ENCODE data around the gene DTX4. TPM values are rescaled to one million over a fixed set of nuclear protein-coding genes. Genes with fewer than 3 reads are reported as not detected.

The DTX4 gene
- total RNA-seq, 1 experiment from 2014 or later, result 0.25 TPM

GRCh38 chr11:59189986-59190385 lies 18.1 kb downstream of the DTX4 start:
- DNase-seq (ENCODE audit: extremely low read depth, low read depth), result no peak

- DNase-seq (ENCODE audit: extremely low read depth, low read depth), result no peak
These were observed 19.2 kb downstream of the DTX4 start for GRCh38 chr11:59191095-59191494.

GRCh38 chr11:59191890-59192289 lies 20.0 kb downstream of the DTX4 start:
- no peak for DNase-seq (ENCODE audit: extremely low read depth, low read depth)

- DNase-seq (ENCODE audit: extremely low read depth, low read depth), result no peak
These were observed 20.6 kb downstream of the DTX4 start for GRCh38 chr11:59192446-59193020.

- no peak for DNase-seq (ENCODE audit: extremely low read depth, low read depth)
These were observed 21.7 kb downstream of the DTX4 start for GRCh38 chr11:59193587-59194130.

GRCh38 chr11:59195586-59195985 lies 23.7 kb downstream of the DTX4 start:
- DNase-seq (ENCODE audit: extremely low read depth, low read depth), result no peak

- no peak for DNase-seq (ENCODE audit: extremely low read depth, low read depth)
These were observed 24.8 kb downstream of the DTX4 start for GRCh38 chr11:59196777-59197176.

GRCh38 chr11:59197991-59198390 lies 26.1 kb downstream of the DTX4 start:
- no peak for DNase-seq (ENCODE audit: extremely low read depth, low read depth)

GRCh38 chr11:59198726-59199125 lies 26.8 kb downstream of the DTX4 start:
- DNase-seq (ENCODE audit: extremely low read depth, low read depth), result no peak

- no peak for DNase-seq (ENCODE audit: extremely low read depth, low read depth)
These were observed 27.9 kb downstream of the DTX4 start for GRCh38 chr11:59199546-59200422.

- no peak for DNase-seq (ENCODE audit: extremely low read depth, low read depth)
These were observed 28.5 kb downstream of the DTX4 start for GRCh38 chr11:59200423-59200746.

- no peak for DNase-seq (ENCODE audit: extremely low read depth, low read depth)
These were observed 29.4 kb downstream of the DTX4 start for GRCh38 chr11:59201353-59201752.

- DNase-seq (ENCODE audit: extremely low read depth, low read depth), result no peak
These were observed 32.8 kb downstream of the DTX4 start for GRCh38 chr11:59204746-59205145.

- no peak for DNase-seq (ENCODE audit: extremely low read depth, low read depth)
These were observed 33.7 kb downstream of the DTX4 start for GRCh38 chr11:59205648-59206047.

GRCh38 chr11:59206635-59207034 lies 34.7 kb downstream of the DTX4 start:
- DNase-seq (ENCODE audit: extremely low read depth, low read depth), result peak; percentile 51

GRCh38 chr11:59207988-59208451 lies 36.1 kb downstream of the DTX4 start:
- peak; percentile 21 for DNase-seq (ENCODE audit: extremely low read depth, low read depth)

GRCh38 chr11:59208956-59209355 lies 37.0 kb downstream of the DTX4 start:
- no peak for DNase-seq (ENCODE audit: extremely low read depth, low read depth)

GRCh38 chr11:59212222-59212621 lies 40.3 kb downstream of the DTX4 start:
- DNase-seq (ENCODE audit: extremely low read depth, low read depth), result no peak

GRCh38 chr11:59212744-59213631 lies 41.1 kb downstream of the DTX4 start, which contains the start of gene MPEG1:
Gene MPEG1, minus strand, starts transcription at chr11:59212927. Its CDS starts 62 bp downstream, at chr11:59212865.
- no peak for DNase-seq (ENCODE audit: extremely low read depth, low read depth)

GRCh38 chr11:59214141-59214893 lies 42.4 kb downstream of the DTX4 start:
- no peak for DNase-seq (ENCODE audit: extremely low read depth, low read depth)

Measured in NCI-H460 (cell line).